K562 (cell line): ENCODE data around the gene CDKN1C. TPM values are rescaled to one million over a fixed set of nuclear protein-coding genes. Genes with fewer than 3 reads are reported as not detected.

Source experiments
- CTBP1 ChIP-seq: fragments of 450-650 bp; IDR thresholded peaks from 2 replicates; pipeline ENCODE4 v1.6.1; 2016; ENCODE audit warnings: borderline replicate concordance
- DEAF1 ChIP-seq: fragments of 450-650 bp; formaldehyde crosslinking; IDR thresholded peaks from 2 replicates; pipeline ENCODE4 v1.4.0; 2020; ENCODE audit warnings: mild to moderate bottlenecking, moderate library complexity
- E2F6 ChIP-seq, 2 experiments: IDR thresholded peaks; 2 replicates each; pipeline ENCODE4 v1.6.1; 2011; ENCODE audit warnings: borderline replicate concordance in 1 of 2, control low read depth in 1 of 2, low read depth in 1 of 2, low read length in 1 of 2, mild to moderate bottlenecking in 1 of 2, mixed read lengths in 1 of 2, moderate library complexity in 1 of 2; ENCODE audit not compliant: insufficient read depth in 1 of 2, insufficient read length in 1 of 2, poor library complexity in 1 of 2, severe bottlenecking in 1 of 2; ENCODE audit errors: extremely low read depth in 1 of 2
- ELF4 ChIP-seq: fragments of 450-650 bp; formaldehyde crosslinking; IDR thresholded peaks from 2 replicates; pipeline ENCODE4 v1.4.0; 2022; ENCODE audit warnings: missing genetic modification characterization
- HMGN3 ChIP-seq: IDR thresholded peaks from 2 replicates; pipeline ENCODE4 v1.6.1; 2011; ENCODE audit warnings: borderline replicate concordance, low read depth, mild to moderate bottlenecking, mixed read lengths, low read length; ENCODE audit not compliant: insufficient read length; ENCODE audit errors: extremely low read depth
- IRF1 ChIP-seq: sonication (generic); formaldehyde crosslinking; IDR thresholded peaks from 2 replicates; pipeline ENCODE4 v1.8.0; 2022; ENCODE audit warnings: missing genetic modification reagents, mild to moderate bottlenecking, borderline replicate concordance
- KHSRP ChIP-seq: fragments of 450-650 bp; IDR thresholded peaks from 2 replicates; pipeline ENCODE4 v1.6.1; 2017
- MAFF ChIP-seq: IDR thresholded peaks from 2 replicates; pipeline ENCODE4 v1.6.1; 2012; ENCODE audit warnings: low read length, improper control_type of control experiment
- MAFK ChIP-seq: IDR thresholded peaks from 2 replicates; pipeline ENCODE4 v1.6.1; 2011; ENCODE audit warnings: low read length, improper control_type of control experiment
- MTA3 ChIP-seq: fragments of 450-650 bp; formaldehyde crosslinking; IDR thresholded peaks from 2 replicates; pipeline ENCODE4 v1.6.1; 2017; ENCODE audit warnings: mild to moderate bottlenecking, borderline replicate concordance
- NELFE ChIP-seq: IDR thresholded peaks from 2 replicates; pipeline ENCODE4 v1.6.1; 2011; ENCODE audit warnings: mild to moderate bottlenecking; ENCODE audit not compliant: insufficient read depth, insufficient read length
- POLR2AphosphoS5 ChIP-seq: IDR thresholded peaks from 2 replicates; pipeline ENCODE4 v1.6.1; 2011; ENCODE audit warnings: mild to moderate bottlenecking, low read depth, low read length, moderate library complexity; ENCODE audit not compliant: control insufficient read depth, insufficient read depth
- RFX5 ChIP-seq: IDR thresholded peaks from 2 replicates; pipeline ENCODE4 v1.6.1; 2011; ENCODE audit warnings: low read depth, mild to moderate bottlenecking, improper control_type of control experiment, low read length
- TCF3 ChIP-seq: sonication (generic); formaldehyde crosslinking; IDR thresholded peaks from 2 replicates; pipeline ENCODE4 v1.4.0; 2020; ENCODE audit warnings: mild to moderate bottlenecking, missing genetic modification reagents
- ZNF408 ChIP-seq: fragments of 250-450 bp; sonication (Bioruptor Pico); IDR thresholded peaks from 2 replicates; pipeline ENCODE4 v1.4.0; 2020; ENCODE audit warnings: low read depth, mild to moderate bottlenecking, moderate library complexity
- ZNF584 ChIP-seq: fragments of 200-800 bp; sonication (Bioruptor generic); IDR thresholded peaks from 2 replicates; pipeline ENCODE4 v1.6.1; 2016; ENCODE audit warnings: low read depth, mild to moderate bottlenecking, missing genetic modification characterization, missing compliant biosample characterization
- polyA plus RNA-seq, 8 experiments: library from polyadenylated mRNA; depleted of rRNA in 4 of 8; stranded (reverse) in 5 of 8; unstranded in 3 of 8; fragments of >200 nt; fragmentation: Nextera tagmentation in 2 of 8; fragmentation: Illumina TruSeq in 1 of 8; extraction: Ambion mirVana in 2 of 8; extraction: Trizol in 1 of 8; gene quantifications; 2 replicates each; pipeline versions ENCODE4 v1.2.1 to v1.2.3, GENCODE V29; 2011 to 2014; ENCODE audit warnings: inconsistent platforms in 1 of 8, missing spikeins in 1 of 8
- total RNA-seq, 7 experiments: library from RNA; depleted of rRNA in 6 of 7; stranded (reverse); fragments of >200 nt in 6 of 7; fragmentation: Illumina TruSeq in 2 of 7; extraction: Trizol in 2 of 7; gene quantifications; 2 replicates each; pipeline versions ENCODE4 v1.2.1 to v1.2.3, GENCODE V29; 2011 to 2021; ENCODE audit warnings: low replicate concordance in 1 of 7

Gene CDKN1C
- total and polyA plus RNA-seq, 9 of the 15 experiments (the other 6 are each of a cell fraction or from before 2014, with no cell fraction given) = 2.8 to 21.1 (median 9.3) TPM

GRCh38 chr11:2883979-2884815 is 1.4 kb downstream of the CDKN1C start (continued):
- TF ChIP-seq POLR2AphosphoS5 (no peak), IRF1 (CRISPR knock-in tag) (no peak), MTA3 (no peak), TCF3 (CRISPR knock-in tag) (no peak), E2F6 (IDR thresholded peaks at IDR 0.05; ENCODE audit: borderline replicate concordance in 1 of 2, extremely low read depth in 1 of 2, insufficient read depth in 1 of 2, insufficient read length in 1 of 2, low read depth in 1 of 2, low read length in 1 of 2, poor library complexity in 1 of 2, severe bottlenecking in 1 of 2) (peak in 1 of 2 experiments; percentile 60), KHSRP (no peak), ZNF584 (CRISPR knock-in tag) (no peak), DEAF1 (CRISPR knock-in tag) (no peak), MAFF (peak; percentile 24; the same call in 1 of the 2 replicates), NELFE (no peak), RFX5 (no peak), MAFK (peak; percentile 34; the same call in 1 of the 2 replicates), CTBP1 (peak; percentile 23; the same call in 1 of the 2 replicates), ELF4 (no peak), ZNF408 (CRISPR knock-in tag) (no peak), HMGN3 (peak; percentile 22)
